ENCODE data around the gene AKAP13.

The AKAP13 gene

DNA sequence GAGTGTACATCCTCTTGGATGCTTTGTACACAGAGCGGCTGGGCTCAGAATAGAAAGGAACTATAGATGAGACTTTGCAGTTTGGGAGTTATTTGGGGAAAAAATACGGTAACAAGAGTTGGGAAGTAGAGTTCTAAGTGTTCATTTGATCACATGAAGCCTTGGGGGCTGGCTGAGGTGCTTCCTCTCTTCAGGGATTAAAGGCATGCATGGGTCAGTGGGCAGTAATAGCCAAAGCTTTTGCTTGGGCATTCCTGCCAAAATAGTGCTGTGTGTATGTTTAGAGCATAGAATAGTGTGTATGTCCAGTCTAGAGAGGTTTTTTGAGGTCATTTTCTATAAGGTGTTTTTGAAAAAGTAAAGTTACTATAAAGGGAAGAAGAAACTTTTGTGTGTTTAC, 12.8 kb downstream of the AKAP13 start:
- H3K27me3 ChIP-seq = no peaks in the 10 kb centered on the region
- TF ChIP-seq, protein P1, sequence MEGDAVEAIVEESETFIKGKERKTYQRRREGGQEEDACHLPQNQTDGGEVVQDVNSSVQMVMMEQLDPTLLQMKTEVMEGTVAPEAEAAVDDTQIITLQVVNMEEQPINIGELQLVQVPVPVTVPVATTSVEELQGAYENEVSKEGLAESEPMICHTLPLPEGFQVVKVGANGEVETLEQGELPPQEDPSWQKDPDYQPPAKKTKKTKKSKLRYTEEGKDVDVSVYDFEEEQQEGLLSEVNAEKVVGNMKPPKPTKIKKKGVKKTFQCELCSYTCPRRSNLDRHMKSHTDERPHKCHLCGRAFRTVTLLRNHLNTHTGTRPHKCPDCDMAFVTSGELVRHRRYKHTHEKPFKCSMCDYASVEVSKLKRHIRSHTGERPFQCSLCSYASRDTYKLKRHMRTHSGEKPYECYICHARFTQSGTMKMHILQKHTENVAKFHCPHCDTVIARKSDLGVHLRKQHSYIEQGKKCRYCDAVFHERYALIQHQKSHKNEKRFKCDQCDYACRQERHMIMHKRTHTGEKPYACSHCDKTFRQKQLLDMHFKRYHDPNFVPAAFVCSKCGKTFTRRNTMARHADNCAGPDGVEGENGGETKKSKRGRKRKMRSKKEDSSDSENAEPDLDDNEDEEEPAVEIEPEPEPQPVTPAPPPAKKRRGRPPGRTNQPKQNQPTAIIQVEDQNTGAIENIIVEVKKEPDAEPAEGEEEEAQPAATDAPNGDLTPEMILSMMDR (IDR thresholded peaks at IDR 0.05) = no peak
- H3K4me3 ChIP-seq (ENCODE audit: low read depth in 1 of 2, low read length in 1 of 2) = no peak overlapping the region
- H3K9me3 ChIP-seq = no peaks in the 10 kb centered on the region
- H3K36me3 ChIP-seq = no peaks in the 10 kb centered on the region
- H3K4me1 ChIP-seq (ENCODE audit: control insufficient read depth in 1 of 2, insufficient read depth in 1 of 2, low read depth in 1 of 2, low read length in 1 of 2) = no peaks in the 10 kb centered on the region
- no peak overlapping the region for H3K27ac ChIP-seq

DNA sequence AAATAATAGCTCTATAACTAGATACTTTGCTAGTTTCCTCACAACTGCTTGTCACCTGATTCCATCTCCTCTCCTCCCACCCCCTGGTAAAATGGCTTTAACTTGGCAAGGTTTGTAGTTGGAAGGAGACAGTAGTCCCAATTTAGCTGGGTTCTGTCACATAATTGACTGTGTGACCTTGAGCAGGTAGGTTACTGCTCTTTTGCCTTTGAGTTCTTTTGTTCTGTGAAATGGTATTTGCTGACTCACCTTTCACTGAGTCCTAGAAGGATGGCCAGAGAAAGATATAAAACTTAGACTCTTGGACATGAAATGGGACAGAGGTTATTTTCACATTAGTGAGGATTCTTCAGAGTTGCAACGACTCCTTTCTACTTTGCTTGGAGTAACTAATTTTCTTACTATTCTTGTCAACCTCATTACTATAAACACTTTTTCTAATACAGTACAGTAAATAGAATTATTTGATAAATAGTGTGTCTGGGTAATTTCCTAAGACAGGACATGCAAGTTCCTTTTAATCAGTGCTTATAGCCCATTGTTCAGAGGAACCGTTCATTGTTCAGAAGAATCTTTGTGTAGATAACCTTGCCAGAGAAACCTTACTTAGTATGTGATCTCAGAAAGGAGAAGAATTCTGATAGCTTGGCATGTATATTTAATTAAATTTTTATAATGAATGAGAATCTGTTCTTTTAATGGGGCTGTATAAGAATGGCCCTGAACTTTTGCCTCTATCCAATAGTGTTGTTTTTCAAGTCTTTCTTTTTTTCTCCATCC, 14.3 kb downstream of the AKAP13 start:
- Histone ChIP-seq H3K27ac (no peak overlapping the region), H3K36me3 (no peaks in the 10 kb centered on the region), H3K4me1 (ENCODE audit: control insufficient read depth in 1 of 2, insufficient read depth in 1 of 2, low read depth in 1 of 2, low read length in 1 of 2) (no peaks in the 10 kb centered on the region), H3K4me3 (ENCODE audit: low read depth in 1 of 2, low read length in 1 of 2) (no peak overlapping the region), H3K27me3 (no peaks in the 10 kb centered on the region), H3K9me3 (no peaks in the 10 kb centered on the region)
- TF ChIP-seq, protein P1 (IDR thresholded peaks at IDR 0.05) = no peak

DNA sequence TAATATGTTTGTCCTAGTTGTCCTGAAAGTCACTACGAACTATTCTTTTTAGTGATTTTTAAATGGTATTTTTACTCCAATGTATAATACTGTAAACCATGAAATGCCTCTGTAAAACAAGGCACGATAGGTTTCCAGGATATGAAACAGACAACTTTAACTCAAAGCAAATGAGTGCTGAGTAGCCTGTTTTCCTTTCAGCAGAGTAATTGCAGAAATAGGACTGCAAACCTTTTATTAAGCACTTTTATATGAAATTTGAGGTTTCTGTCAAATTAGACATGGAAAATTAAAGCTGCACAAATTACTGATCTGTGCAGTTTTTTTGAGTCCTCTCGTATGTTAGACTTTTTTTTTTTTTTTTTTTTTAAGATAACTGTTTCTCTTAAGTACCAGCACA, 16.2 kb downstream of the AKAP13 start:
- H3K9me3 ChIP-seq = no peaks in the 10 kb centered on the region
- no peak overlapping the region for H3K27ac ChIP-seq
- no peaks in the 10 kb centered on the region for H3K27me3 ChIP-seq
- H3K4me3 ChIP-seq (ENCODE audit: low read depth in 1 of 2, low read length in 1 of 2) = no peak overlapping the region
- TF ChIP-seq, protein P1 (IDR thresholded peaks at IDR 0.05) = no peak
- no peaks in the 10 kb centered on the region for H3K36me3 ChIP-seq
- no peaks in the 10 kb centered on the region for H3K4me1 ChIP-seq (ENCODE audit: control insufficient read depth in 1 of 2, insufficient read depth in 1 of 2, low read depth in 1 of 2, low read length in 1 of 2)

DNA sequence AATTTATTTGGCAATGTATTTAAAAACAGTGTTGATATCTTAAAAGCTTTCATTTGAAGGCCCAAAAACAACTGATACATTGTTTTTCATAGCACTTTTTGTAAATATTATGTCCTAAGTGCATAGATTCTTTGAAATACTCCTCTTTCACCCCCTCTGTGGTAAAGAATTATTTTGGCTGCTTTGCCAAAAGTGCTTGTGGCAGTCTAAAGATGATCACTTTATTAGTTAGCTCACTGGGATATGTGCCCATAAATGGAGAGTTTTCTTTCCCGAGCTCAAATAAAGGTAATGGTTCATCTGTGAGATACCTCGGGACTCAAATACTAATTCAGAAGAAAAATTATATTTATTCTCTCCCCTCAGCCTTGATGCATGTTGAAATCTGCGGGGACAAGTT, 16.7 kb downstream of the AKAP13 start:
- H3K27ac ChIP-seq = no peak overlapping the region
- H3K4me1 ChIP-seq (ENCODE audit: control insufficient read depth in 1 of 2, insufficient read depth in 1 of 2, low read depth in 1 of 2, low read length in 1 of 2) = no peaks in the 10 kb centered on the region
- no peak overlapping the region for H3K4me3 ChIP-seq (ENCODE audit: low read depth in 1 of 2, low read length in 1 of 2)
- H3K36me3 ChIP-seq = no peaks in the 10 kb centered on the region
- no peaks in the 10 kb centered on the region for H3K27me3 ChIP-seq
- no peaks in the 10 kb centered on the region for H3K9me3 ChIP-seq
- TF ChIP-seq, protein P1 (IDR thresholded peaks at IDR 0.05) = no peak

DNA sequence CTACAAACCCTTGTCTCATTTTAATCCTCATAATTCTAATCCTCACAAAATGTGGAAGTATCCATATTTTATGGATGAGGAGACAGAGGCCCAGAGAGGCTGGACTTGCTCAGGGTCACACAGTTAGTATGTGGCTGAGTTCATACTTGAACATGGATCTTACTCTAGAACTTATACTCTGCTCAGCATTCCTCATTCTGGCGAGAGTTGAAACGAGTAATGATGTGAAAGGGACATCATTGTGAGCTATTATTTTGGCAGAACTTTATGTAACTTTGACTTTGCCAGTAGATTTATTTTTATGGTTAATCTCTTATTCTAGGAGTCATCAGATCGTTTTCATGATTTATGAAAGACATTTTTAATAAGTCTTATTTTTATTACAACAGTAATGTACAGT, 17.5 kb downstream of the AKAP13 start:
- no peaks in the 10 kb centered on the region for H3K9me3 ChIP-seq
- TF ChIP-seq, protein P1 (IDR thresholded peaks at IDR 0.05) = no peak
- H3K4me1 ChIP-seq (ENCODE audit: control insufficient read depth in 1 of 2, insufficient read depth in 1 of 2, low read depth in 1 of 2, low read length in 1 of 2) = no peaks in the 10 kb centered on the region
- H3K36me3 ChIP-seq = no peaks in the 10 kb centered on the region
- no peak overlapping the region for H3K27ac ChIP-seq
- no peaks in the 10 kb centered on the region for H3K27me3 ChIP-seq
- no peak overlapping the region for H3K4me3 ChIP-seq (ENCODE audit: low read depth in 1 of 2, low read length in 1 of 2)
